WTC11 (cell line): ENCODE results near the gene POLD1. TPM values are rescaled to one million over a fixed set of nuclear protein-coding genes. Genes with fewer than 3 reads are reported as not detected.

Source experiments
- AR ChIP-seq: fragments of 250-450 bp; sonication (Bioruptor Pico); IDR thresholded peaks from 2 replicates; pipeline ENCODE4 v1.9.0; 2021; ENCODE audit warnings: mild to moderate bottlenecking
- CBFB ChIP-seq: sonication (generic); formaldehyde crosslinking; IDR thresholded peaks from 2 replicates; pipeline ENCODE4 v1.8.1; 2022; ENCODE audit warnings: mild to moderate bottlenecking, low read depth, missing genetic modification reagents
- CDX4 ChIP-seq: fragments of 250-450 bp; sonication (Bioruptor Pico); IDR thresholded peaks from 2 replicates; pipeline ENCODE4 v1.9.0; 2021; ENCODE audit warnings: moderate library complexity, mild to moderate bottlenecking, inconsistent platforms, borderline replicate concordance
- ELF4 ChIP-seq: sonication (generic); formaldehyde crosslinking; IDR thresholded peaks from 2 replicates; pipeline ENCODE4 v1.8.1; 2022; ENCODE audit warnings: low read depth, mild to moderate bottlenecking, moderate library complexity, missing genetic modification reagents
- FOXJ3 ChIP-seq: sonication (generic); formaldehyde crosslinking; IDR thresholded peaks from 2 replicates; pipeline ENCODE4 v1.9.0; 2021; ENCODE audit warnings: missing genetic modification reagents, mild to moderate bottlenecking, borderline replicate concordance
- FOXK1 ChIP-seq: sonication (generic); formaldehyde crosslinking; IDR thresholded peaks from 2 replicates; pipeline ENCODE4 v1.8.0; 2022; ENCODE audit warnings: mild to moderate bottlenecking, moderate library complexity, missing genetic modification reagents
- FOXP1 ChIP-seq: sonication (generic); formaldehyde crosslinking; IDR thresholded peaks from 2 replicates; pipeline ENCODE4 v1.8.0; 2022; ENCODE audit warnings: missing genetic modification reagents, mild to moderate bottlenecking, moderate library complexity, borderline replicate concordance
- GRHL2 ChIP-seq: fragments of 250-450 bp; sonication (Bioruptor Pico); IDR thresholded peaks from 2 replicates; pipeline ENCODE4 v1.8.0; 2022; ENCODE audit warnings: mild to moderate bottlenecking, moderate library complexity; ENCODE audit not compliant: insufficient replicate concordance, severe bottlenecking
- IRF2 ChIP-seq: sonication (generic); formaldehyde crosslinking; IDR thresholded peaks from 2 replicates; pipeline ENCODE4 v1.8.0; 2022; ENCODE audit warnings: low read depth, missing genetic modification reagents, borderline replicate concordance
- JAZF1 ChIP-seq: fragments of 250-450 bp; sonication (Bioruptor Pico); IDR thresholded peaks from 2 replicates; pipeline ENCODE4 v1.9.0; 2021; ENCODE audit warnings: moderate library complexity, mild to moderate bottlenecking, inconsistent platforms
- JUN ChIP-seq: sonication (generic); formaldehyde crosslinking; IDR thresholded peaks from 2 replicates; pipeline ENCODE4 v1.8.0; 2023; ENCODE audit warnings: mild to moderate bottlenecking, missing genetic modification reagents
- KAT7 ChIP-seq: sonication (generic); formaldehyde crosslinking; IDR thresholded peaks from 2 replicates; pipeline ENCODE4 v1.8.1; 2023; ENCODE audit warnings: missing genetic modification reagents, mild to moderate bottlenecking, borderline replicate concordance
- MAX ChIP-seq: sonication (generic); formaldehyde crosslinking; IDR thresholded peaks from 2 replicates; pipeline ENCODE4 v1.8.0; 2022; ENCODE audit warnings: mild to moderate bottlenecking, missing genetic modification reagents
- NFE2L1 ChIP-seq: sonication (generic); formaldehyde crosslinking; IDR thresholded peaks from 2 replicates; pipeline ENCODE4 v1.8.1; 2023; ENCODE audit warnings: missing genetic modification reagents
- NFYB ChIP-seq: sonication (generic); formaldehyde crosslinking; conservative IDR thresholded peaks from 2 replicates; pipeline ENCODE4 v1.8.0; 2022; ENCODE audit warnings: low read depth, missing genetic modification reagents
- NR1H2 ChIP-seq: sonication (generic); formaldehyde crosslinking; IDR thresholded peaks from 2 replicates; pipeline ENCODE4 v1.9.0; 2021; ENCODE audit warnings: mild to moderate bottlenecking, moderate library complexity, missing genetic modification reagents
- NR2C2 ChIP-seq: sonication (generic); formaldehyde crosslinking; IDR thresholded peaks from 2 replicates; pipeline ENCODE4 v1.8.0; 2022; ENCODE audit warnings: mild to moderate bottlenecking, missing genetic modification reagents
- NR3C1 ChIP-seq: sonication (generic); formaldehyde crosslinking; conservative IDR thresholded peaks from 2 replicates; pipeline ENCODE4 v1.8.1; 2023; ENCODE audit warnings: low read depth, mild to moderate bottlenecking, missing genetic modification reagents
- SMAD4 ChIP-seq: sonication (generic); formaldehyde crosslinking; IDR thresholded peaks from 2 replicates; pipeline ENCODE4 v1.8.0; 2022; ENCODE audit warnings: mild to moderate bottlenecking, missing genetic modification reagents
- SOX15 ChIP-seq: fragments of 250-450 bp; sonication (Bioruptor Pico); IDR thresholded peaks from 2 replicates; pipeline ENCODE4 v1.9.0; 2021; ENCODE audit warnings: mild to moderate bottlenecking
- ZNF138 ChIP-seq: sonication (generic); formaldehyde crosslinking; conservative IDR thresholded peaks from 2 replicates; pipeline ENCODE4 v1.8.1; 2022; ENCODE audit warnings: mild to moderate bottlenecking, moderate library complexity, missing genetic modification reagents
- ZNF281 ChIP-seq: sonication (generic); formaldehyde crosslinking; IDR thresholded peaks from 2 replicates; pipeline ENCODE4 v1.8.0; 2023; ENCODE audit warnings: mild to moderate bottlenecking, missing genetic modification reagents
- total RNA-seq: library from RNA; stranded (reverse); gene quantifications from 3 replicates; pipeline ENCODE4 v1.2.3, GENCODE V29; 2021
- TF ChIP-seq, protein P1 (sequence below): sonication (generic); formaldehyde crosslinking; IDR thresholded peaks from 2 replicates; pipeline ENCODE4 v1.8.1; 2022; ENCODE audit warnings: low read depth, missing genetic modification reagents, borderline replicate concordance
- TF ChIP-seq, protein P2 (sequence below): sonication (generic); formaldehyde crosslinking; IDR thresholded peaks from 2 replicates; pipeline ENCODE4 v1.8.1; 2022; ENCODE audit warnings: mild to moderate bottlenecking, moderate library complexity, missing genetic modification reagents
- TF ChIP-seq, protein P3 (sequence below): sonication (generic); formaldehyde crosslinking; IDR thresholded peaks from 2 replicates; pipeline ENCODE4 v1.8.1; 2023; ENCODE audit warnings: mild to moderate bottlenecking, missing genetic modification reagents, moderate library complexity
- TF ChIP-seq, protein P4 (sequence below): fragments of 250-450 bp; sonication (Bioruptor Pico); conservative IDR thresholded peaks from 2 replicates; pipeline ENCODE4 v1.9.0; 2021; ENCODE audit warnings: mild to moderate bottlenecking

The POLD1 gene
- total RNA-seq, 1 experiment from 2014 or later: 163 TPM

DNA sequence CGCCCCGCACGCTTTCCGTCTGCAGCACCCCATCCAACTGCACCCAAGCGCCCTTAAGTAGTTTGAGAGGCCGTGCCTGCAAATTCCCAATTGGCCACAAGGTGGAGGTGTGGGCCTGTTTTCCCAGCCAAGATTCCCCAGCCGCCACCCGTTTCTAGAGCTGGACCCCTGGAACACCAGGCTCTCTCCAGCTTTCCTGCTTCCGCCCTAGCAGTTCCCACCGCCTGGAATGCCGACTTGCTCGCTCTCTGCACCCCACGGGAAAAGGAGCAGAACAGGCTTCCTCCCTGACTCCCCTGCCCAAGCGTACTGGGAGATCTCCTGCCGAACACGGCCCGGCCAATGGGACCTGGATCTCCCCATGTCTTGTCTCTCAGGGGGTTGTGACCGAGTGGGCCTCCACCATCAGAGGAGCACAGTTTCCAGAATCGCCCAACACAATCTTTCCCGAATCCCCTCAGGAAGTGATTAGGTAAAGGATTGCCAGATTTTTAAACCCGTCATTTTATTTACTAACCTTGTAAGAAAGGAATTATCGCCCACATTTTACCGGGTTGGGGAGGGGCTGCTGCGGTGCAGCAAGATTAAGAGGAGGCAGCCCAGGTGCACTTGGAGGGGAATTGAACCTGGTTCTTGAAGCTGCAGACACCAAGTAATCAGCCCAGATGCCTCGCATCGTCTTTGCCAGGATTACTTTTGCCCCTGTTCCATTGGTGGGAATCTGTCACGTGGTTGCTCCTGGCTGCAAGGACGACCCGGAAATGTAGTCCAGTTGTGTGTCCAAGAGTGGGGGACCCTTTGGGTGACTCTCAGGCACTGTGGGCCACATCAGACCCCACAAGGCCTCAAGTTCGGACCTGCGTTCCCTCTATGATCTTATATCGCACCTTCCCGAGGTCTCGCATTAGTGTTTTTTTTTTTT lies 15.2 kb upstream of the POLD1 start (continued):
- TF ChIP-seq ZNF281 (CRISPR knock-in tag) (no peak), CDX4 (CRISPR knock-in tag) (no peak), NR2C2 (CRISPR knock-in tag) (no peak), NR3C1 (CRISPR knock-in tag) (no peak), KAT7 (CRISPR knock-in tag) (no peak), SMAD4 (CRISPR knock-in tag) (no peak), FOXJ3 (CRISPR knock-in tag) (no peak), MAX (CRISPR knock-in tag) (no peak; the same call in 1 of the 2 replicates), FOXP1 (CRISPR knock-in tag) (no peak; the same call in 1 of the 2 replicates), AR (CRISPR knock-in tag) (no peak), NFYB (CRISPR knock-in tag) (peak; percentile 48), JAZF1 (CRISPR knock-in tag) (no peak), CBFB (CRISPR knock-in tag) (no peak), NR1H2 (no peak), IRF2 (CRISPR knock-in tag) (no peak), ZNF138 (CRISPR knock-in tag) (no peak), FOXK1 (no peak), SOX15 (CRISPR knock-in tag) (no peak), ELF4 (CRISPR knock-in tag) (no peak), GRHL2 (CRISPR knock-in tag) (no peak), NFE2L1 (CRISPR knock-in tag) (no peak), JUN (no peak)
- TF ChIP-seq, protein P1, sequence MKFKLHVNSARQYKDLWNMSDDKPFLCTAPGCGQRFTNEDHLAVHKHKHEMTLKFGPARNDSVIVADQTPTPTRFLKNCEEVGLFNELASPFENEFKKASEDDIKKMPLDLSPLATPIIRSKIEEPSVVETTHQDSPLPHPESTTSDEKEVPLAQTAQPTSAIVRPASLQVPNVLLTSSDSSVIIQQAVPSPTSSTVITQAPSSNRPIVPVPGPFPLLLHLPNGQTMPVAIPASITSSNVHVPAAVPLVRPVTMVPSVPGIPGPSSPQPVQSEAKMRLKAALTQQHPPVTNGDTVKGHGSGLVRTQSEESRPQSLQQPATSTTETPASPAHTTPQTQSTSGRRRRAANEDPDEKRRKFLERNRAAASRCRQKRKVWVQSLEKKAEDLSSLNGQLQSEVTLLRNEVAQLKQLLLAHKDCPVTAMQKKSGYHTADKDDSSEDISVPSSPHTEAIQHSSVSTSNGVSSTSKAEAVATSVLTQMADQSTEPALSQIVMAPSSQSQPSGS (CRISPR knock-in tag): no peak
- TF ChIP-seq, protein P2, sequence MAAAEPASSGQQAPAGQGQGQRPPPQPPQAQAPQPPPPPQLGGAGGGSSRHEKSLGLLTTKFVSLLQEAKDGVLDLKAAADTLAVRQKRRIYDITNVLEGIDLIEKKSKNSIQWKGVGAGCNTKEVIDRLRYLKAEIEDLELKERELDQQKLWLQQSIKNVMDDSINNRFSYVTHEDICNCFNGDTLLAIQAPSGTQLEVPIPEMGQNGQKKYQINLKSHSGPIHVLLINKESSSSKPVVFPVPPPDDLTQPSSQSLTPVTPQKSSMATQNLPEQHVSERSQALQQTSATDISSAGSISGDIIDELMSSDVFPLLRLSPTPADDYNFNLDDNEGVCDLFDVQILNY (CRISPR knock-in tag): no peak
- TF ChIP-seq, protein P3, sequence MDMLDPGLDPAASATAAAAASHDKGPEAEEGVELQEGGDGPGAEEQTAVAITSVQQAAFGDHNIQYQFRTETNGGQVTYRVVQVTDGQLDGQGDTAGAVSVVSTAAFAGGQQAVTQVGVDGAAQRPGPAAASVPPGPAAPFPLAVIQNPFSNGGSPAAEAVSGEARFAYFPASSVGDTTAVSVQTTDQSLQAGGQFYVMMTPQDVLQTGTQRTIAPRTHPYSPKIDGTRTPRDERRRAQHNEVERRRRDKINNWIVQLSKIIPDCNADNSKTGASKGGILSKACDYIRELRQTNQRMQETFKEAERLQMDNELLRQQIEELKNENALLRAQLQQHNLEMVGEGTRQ (CRISPR knock-in tag): peak; percentile 94
- TF ChIP-seq, protein P4, sequence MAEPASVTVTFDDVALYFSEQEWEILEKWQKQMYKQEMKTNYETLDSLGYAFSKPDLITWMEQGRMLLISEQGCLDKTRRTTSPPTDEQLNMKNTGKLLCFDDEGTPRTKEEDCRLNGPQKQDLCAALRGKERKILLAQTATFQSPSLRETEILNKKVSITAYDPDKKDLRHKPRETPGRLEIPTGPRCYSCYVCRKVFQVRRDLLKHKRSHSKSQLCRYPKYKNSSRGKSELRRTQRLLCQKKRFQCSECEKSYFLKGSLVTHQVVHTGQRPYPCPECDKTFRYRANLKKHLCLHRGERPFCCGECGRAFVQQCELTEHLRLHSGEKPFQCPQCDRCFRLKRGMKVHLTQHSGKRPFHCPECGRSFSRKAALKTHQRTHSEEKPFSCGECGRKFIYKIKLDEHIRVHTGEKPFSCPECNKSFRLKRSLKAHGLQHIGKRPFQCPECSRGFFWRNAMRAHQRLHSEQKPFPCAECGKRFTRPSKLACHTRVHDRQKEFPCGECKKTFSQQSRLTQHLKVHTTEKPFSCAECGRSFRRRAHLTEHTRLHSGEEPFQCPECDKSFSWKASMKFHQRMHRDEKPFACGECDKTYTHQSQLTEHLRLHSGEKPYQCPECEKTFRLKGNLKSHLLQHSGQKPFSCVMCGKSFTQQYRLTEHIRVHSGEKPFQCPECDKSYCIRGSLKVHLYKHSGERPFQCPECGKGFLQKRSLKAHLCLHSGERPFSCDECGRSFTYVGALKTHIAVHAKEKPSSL (CRISPR knock-in tag): no peak
